A549 (cell line): ENCODE measurements around the gene STK35. TPM values are rescaled to one million over a fixed set of nuclear protein-coding genes. Genes with fewer than 3 reads are reported as not detected.
A peak's percentile ranks its signal among the peaks of the same experiment; 100 is the strongest.

Experiments used
- ATAC-seq, 2 experiments: fragments of 200-7000 bp in 1 of 2; fragments of >200 bp in 1 of 2; cut with Nextera tagmentation in 1 of 2; cut with Tn5 transposase in 1 of 2; 3 replicates each; pipeline versions ENCODE4 v1.8.0 to v1.9.1; 2018 to 2020; ENCODE audit warnings: mild to moderate bottlenecking in 1 of 2, moderate library complexity in 1 of 2
- CTCF ChIA-PET: fragments of 300-600 bp; sonication (Branson Sonifier 250); formaldehyde crosslinking; extraction: SDS; loops from one replicate; lab custom pipeline; 2021; ENCODE audit warnings: antibody characterized with exemption, inconsistent platforms; lab: Yijun Ruan, JAX
- POLR2A ChIA-PET: fragments of 350-600 bp; formaldehyde crosslinking; extraction: SDS; loops from one replicate; lab custom pipeline; 2021; ENCODE audit warnings: antibody characterized with exemption, inconsistent platforms; lab: Yijun Ruan, JAX
- DNase-seq, 2 experiments: peaks; one replicate each; pipeline versions ENCODE4 v3.0.0 to v3.0.0-alpha.2; 2011 to 2016; ENCODE audit warnings: low read depth in 1 of 2, low spot score in 1 of 2
- FAIRE-seq: peaks from 2 replicates; lab custom pipeline; 2011; peaks lifted over from hg19 to GRCh38; lab: Jason Lieb, UNC
- H3K27ac ChIP-seq, 2 experiments: fragments of >200 bp; sonication (Bioruptor Twin); formaldehyde crosslinking; 3 replicates each; pipeline ENCODE4 v1.5.1; 2016 to 2017
- H3K4me1 ChIP-seq: fragments of >200 bp; sonication (Bioruptor Twin); formaldehyde crosslinking; 3 replicates; pipeline ENCODE4 v1.6.1; 2016
- H3K4me2 ChIP-seq: fragments of >200 bp; sonication (Bioruptor Twin); formaldehyde crosslinking; 3 replicates; pipeline ENCODE4 v1.6.1; 2016
- H3K4me3 ChIP-seq: fragments of >200 bp; sonication (Bioruptor Twin); formaldehyde crosslinking; 3 replicates; pipeline ENCODE4 v1.5.1; 2016
- H3K9me3 ChIP-seq: fragments of >200 bp; sonication (Bioruptor Twin); formaldehyde crosslinking; 3 replicates; pipeline ENCODE4 v1.6.1; 2016
- BHLHE40 ChIP-seq: IDR thresholded peaks from 2 replicates; pipeline ENCODE4 v1.6.1; 2012; ENCODE audit warnings: low read depth, low read length, inconsistent platforms
- CBX2 ChIP-seq: fragments of 200-600 bp; sonication (generic); IDR thresholded peaks from 2 replicates; pipeline ENCODE4 v1.6.1; 2016; ENCODE audit warnings: low read depth, mild to moderate bottlenecking, borderline replicate concordance
- CEBPB ChIP-seq, 2 experiments: fragments of >200 bp in 1 of 2; sonication (Bioruptor Twin) in 1 of 2; formaldehyde crosslinking in 1 of 2; IDR thresholded peaks; 2 replicates each; pipeline ENCODE4 v1.6.1; 2012 to 2016
- ESRRA ChIP-seq: fragments of 150-350 bp; IDR thresholded peaks from 2 replicates; pipeline ENCODE4 v1.6.1; 2014; ENCODE audit warnings: mild to moderate bottlenecking, low read length, borderline replicate concordance
- FOSL2 ChIP-seq, 2 experiments: fragments of 450-650 bp in 1 of 2; fragments of >200 bp in 1 of 2; sonication (Bioruptor Twin) in 1 of 2; formaldehyde crosslinking; IDR thresholded peaks; 2 replicates each; pipeline versions ENCODE4 v1.5.0 to v1.6.1; 2016 to 2020; ENCODE audit warnings: mild to moderate bottlenecking in 1 of 2, moderate library complexity in 1 of 2
- FOXS1 ChIP-seq: fragments of 250-450 bp; sonication (Bioruptor Pico); IDR thresholded peaks from 2 replicates; pipeline ENCODE4 v1.5.0; 2020; ENCODE audit warnings: mild to moderate bottlenecking, moderate library complexity
- GATA3 ChIP-seq: IDR thresholded peaks from 2 replicates; pipeline ENCODE4 v1.6.1; 2012; ENCODE audit warnings: borderline replicate concordance
- HEYL ChIP-seq: fragments of 250-450 bp; sonication (Bioruptor Pico); IDR thresholded peaks from 2 replicates; pipeline ENCODE4 v1.8.0; 2021; ENCODE audit warnings: mild to moderate bottlenecking, moderate library complexity
- HMGXB4 ChIP-seq: fragments of 250-450 bp; sonication (Bioruptor Pico); IDR thresholded peaks from 2 replicates; pipeline ENCODE4 v1.5.0; 2021; ENCODE audit warnings: mild to moderate bottlenecking, moderate library complexity, borderline replicate concordance
- HOXA7 ChIP-seq: fragments of 250-450 bp; sonication (Bioruptor Pico); IDR thresholded peaks from 2 replicates; pipeline ENCODE4 v1.5.0; 2020; ENCODE audit warnings: mild to moderate bottlenecking, moderate library complexity
- JUN ChIP-seq, 2 experiments: fragments of >200 bp; sonication (Bioruptor Twin); formaldehyde crosslinking; IDR thresholded peaks; 2 replicates in 1 of 2; 3 replicates in 1 of 2; pipeline ENCODE4 v1.6.1; 2016 to 2017
- JUNB ChIP-seq: fragments of >200 bp; sonication (Bioruptor Twin); formaldehyde crosslinking; IDR thresholded peaks from 2 replicates; pipeline ENCODE4 v1.6.1; 2016
- NR3C1 ChIP-seq: fragments of >200 bp; sonication (Bioruptor Twin); formaldehyde crosslinking; IDR thresholded peaks from 3 replicates; pipeline ENCODE4 v1.6.1; 2017
- SREBF2 ChIP-seq: fragments of 450-650 bp; IDR thresholded peaks from 2 replicates; pipeline ENCODE4 v1.6.1; 2014; ENCODE audit warnings: mild to moderate bottlenecking, moderate library complexity
- USF2 ChIP-seq: fragments of 450-650 bp; IDR thresholded peaks from 2 replicates; pipeline ENCODE4 v1.6.1; 2014; ENCODE audit warnings: antibody characterized with exemption
- ZC3H11A ChIP-seq: fragments of 450-650 bp; IDR thresholded peaks from 2 replicates; pipeline ENCODE4 v1.6.1; 2014; ENCODE audit warnings: antibody characterized with exemption, mild to moderate bottlenecking
- WGBS: methylation state at CpG from one replicate; pipeline ENCODE4 v1.1.6; 2017; ENCODE audit errors: missing lambda C conversion rate; 5-methylcytosine and 5-hydroxymethylcytosine counted together
- polyA plus RNA-seq, 4 experiments: library from polyadenylated mRNA; depleted of rRNA in 3 of 4; stranded (reverse); fragments of >200 nt; fragmentation: RNase III in 1 of 4; extraction: RNeasy Plus Mini Kit Qiagen cat#74134 plus additional on column Dnase treatment in 1 of 4; gene quantifications; 2 replicates in 3 of 4; 3 replicates in 1 of 4; pipeline ENCODE4 v1.2.3, GENCODE V29; 2011 to 2017
- TF ChIP-seq, protein P1 (sequence below): fragments of 250-450 bp; sonication (Bioruptor Pico); IDR thresholded peaks from 2 replicates; pipeline ENCODE4 v1.5.0; 2020; ENCODE audit warnings: low read depth, mild to moderate bottlenecking, moderate library complexity
- TF ChIP-seq, protein P2 (sequence below): IDR thresholded peaks from 2 replicates; pipeline ENCODE4 v1.6.1; 2012; ENCODE audit warnings: low read depth, borderline replicate concordance

Gene STK35
- polyA plus RNA-seq, 2 of the 4 experiments (the other 2 are of a cell fraction): 9.0 to 10.0 TPM

- peak in 1 of 2 experiments; percentile 56; a peak in 3 of 6 replicates for ATAC-seq
- ChIA-PET CTCF (interaction anchor here (0.7 to 4.4 kb wide), 7 partner anchors 11 to 329 kb away, joined by 3 to 11 read pairs (median 4); no protein-coding TSS in a partner anchor), POLR2A (interaction anchor here (0.6 to 1.0 kb wide), 2 partner anchors 9 to 29 kb away, joined by 4 read pairs; no protein-coding TSS in a partner anchor)
- peaks cover 40% of the 10 kb centered on the region for H3K4me1 ChIP-seq
- TF ChIP-seq JUNB (no peak), CBX2 (no peak), FOSL2 (IDR thresholded peaks at IDR 0.05) (peak; percentile 60), FOSL2 (CRISPR knock-in tag; IDR thresholded peaks at IDR 0.05) (peak; percentile 66), ZC3H11A (no peak), SREBF2 (no peak)
- peak overlapping the region; percentile 30 for H3K4me2 ChIP-seq
- 96% methylated on average over 3 of the region's 3 CpGs for WGBS
- peak in 1 of 2 experiments; percentile 24 for DNase-seq
- H3K27ac ChIP-seq: no peak overlapping the region
- H3K9me3 ChIP-seq: no peaks in the 10 kb centered on the region
- no peak for FAIRE-seq
- no peak overlapping the region for H3K4me3 ChIP-seq
These were observed 29.7 kb downstream of the STK35 start for GRCh38 chr20:2131366-2131765.

DNA sequence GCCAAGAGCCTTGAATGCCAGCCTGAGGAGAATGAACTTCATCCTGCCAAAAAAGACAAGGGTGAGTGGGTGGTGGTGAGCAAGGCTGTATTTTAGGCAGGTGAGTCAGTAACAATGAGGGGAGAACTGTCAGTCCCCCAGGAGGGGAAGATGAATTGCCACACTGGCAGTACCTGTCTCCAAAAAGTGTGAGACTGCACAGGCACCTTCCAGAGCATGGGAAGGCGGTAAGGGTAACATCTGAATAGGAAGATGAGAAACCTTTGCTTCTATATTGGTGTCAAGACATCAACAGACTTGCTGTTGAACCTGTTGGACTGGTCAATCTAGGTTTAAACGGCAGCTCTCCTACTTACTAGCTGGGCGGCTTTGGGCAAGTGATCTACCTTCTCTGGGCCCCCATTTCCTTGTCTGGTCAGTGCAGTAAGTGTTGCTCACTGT lies 30.9 kb downstream of the STK35 start:
- DNase-seq (no peak), FAIRE-seq (no peak), ATAC-seq (no peak)
- TF ChIP-seq USF2 (no peak), HEYL (CRISPR knock-in tag) (no peak), CBX2 (no peak), CEBPB (IDR thresholded peaks at IDR 0.05) (no peak), HOXA7 (CRISPR knock-in tag) (no peak)
- TF ChIP-seq, protein P1, sequence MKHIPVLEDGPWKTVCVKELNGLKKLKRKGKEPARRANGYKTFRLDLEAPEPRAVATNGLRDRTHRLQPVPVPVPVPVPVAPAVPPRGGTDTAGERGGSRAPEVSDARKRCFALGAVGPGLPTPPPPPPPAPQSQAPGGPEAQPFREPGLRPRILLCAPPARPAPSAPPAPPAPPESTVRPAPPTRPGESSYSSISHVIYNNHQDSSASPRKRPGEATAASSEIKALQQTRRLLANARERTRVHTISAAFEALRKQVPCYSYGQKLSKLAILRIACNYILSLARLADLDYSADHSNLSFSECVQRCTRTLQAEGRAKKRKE (CRISPR knock-in tag): no peak
- TF ChIP-seq, protein P2, sequence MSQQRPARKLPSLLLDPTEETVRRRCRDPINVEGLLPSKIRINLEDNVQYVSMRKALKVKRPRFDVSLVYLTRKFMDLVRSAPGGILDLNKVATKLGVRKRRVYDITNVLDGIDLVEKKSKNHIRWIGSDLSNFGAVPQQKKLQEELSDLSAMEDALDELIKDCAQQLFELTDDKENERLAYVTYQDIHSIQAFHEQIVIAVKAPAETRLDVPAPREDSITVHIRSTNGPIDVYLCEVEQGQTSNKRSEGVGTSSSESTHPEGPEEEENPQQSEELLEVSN: no peak
- Histone ChIP-seq H3K4me3 (no peak overlapping the region), H3K4me2 (no peak overlapping the region; the same call in 2 of the 3 replicates), H3K27ac (peak overlapping the region in 1 of 2 experiments; percentile 68; a peak in 2 of 6 replicates), H3K9me3 (no peaks in the 10 kb centered on the region), H3K4me1 (peaks cover 40% of the 10 kb centered on the region)
- ChIA-PET CTCF (interaction anchor here (1.0 to 2.1 kb wide), 9 partner anchors 9 to 167 kb away, joined by 3 to 7 read pairs (median 4); no protein-coding TSS in a partner anchor), POLR2A (interaction anchor here (2.3 kb wide), 1 partner anchor 30 kb away, joined by 10 read pairs; no protein-coding TSS in a partner anchor)
- 79% methylated on average over 3 of the region's 3 CpGs for WGBS

- H3K4me2 ChIP-seq: peak overlapping the region; percentile 47
- ChIA-PET CTCF (interaction anchor here (0.8 to 2.1 kb wide), 9 partner anchors 8 to 167 kb away, joined by 3 to 9 read pairs (median 4); no protein-coding TSS in a partner anchor), POLR2A (interaction anchor here (2.3 kb wide), 1 partner anchor 31 kb away, joined by 10 read pairs; no protein-coding TSS in a partner anchor)
- H3K9me3 ChIP-seq: no peaks in the 10 kb centered on the region
- 0 out of 2 replicates have a peak, but pooled peaks have one; percentile 18 for TF ChIP-seq FOSL2 (IDR thresholded peaks at IDR 0.05)
- no peak for TF ChIP-seq FOSL2 (CRISPR knock-in tag; IDR thresholded peaks at IDR 0.05)
- no peak for TF ChIP-seq ESRRA
- TF ChIP-seq, all 56 proteins: peak for 1
- H3K4me3 ChIP-seq: no peak overlapping the region
- WGBS: 69% methylated on average over 9 of the region's 9 CpGs
- peak overlapping the region; percentile 14 to 68; a peak in 4 of 6 replicates for H3K27ac ChIP-seq
- peak; percentile 70 to 81; a peak in 5 of 6 replicates for ATAC-seq
- peak; percentile 35 to 41 for DNase-seq
- H3K4me1 ChIP-seq: peaks cover 40% of the 10 kb centered on the region
- peak; percentile 46 for FAIRE-seq
These were observed 31.9 kb downstream of the STK35 start for GRCh38 chr20:2133318-2134183.

DNA sequence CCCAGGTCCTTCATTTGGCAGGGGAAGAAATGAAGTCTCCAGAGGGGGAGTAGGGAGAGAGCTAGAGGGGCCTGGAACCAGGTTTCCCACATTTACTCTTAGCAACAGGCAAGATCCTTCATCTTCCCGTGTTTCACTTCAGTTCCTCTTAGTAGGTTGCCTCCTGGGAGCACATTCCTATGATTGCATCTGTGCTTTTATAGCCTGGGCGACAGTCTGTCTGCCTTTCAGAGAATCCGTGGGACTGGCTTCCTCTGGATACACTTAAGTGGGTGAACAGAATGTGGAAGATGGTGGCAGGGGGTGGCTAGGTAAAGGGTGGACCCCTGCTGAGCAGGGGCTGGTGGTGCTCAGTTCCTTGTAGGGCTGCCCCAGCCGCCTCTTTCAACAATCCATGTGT lies 33.4 kb downstream of the STK35 start:
- ATAC-seq (no peak), FAIRE-seq (no peak), DNase-seq (no peak)
- no peak for TF ChIP-seq JUN (IDR thresholded peaks at IDR 0.05)
- no peak for TF ChIP-seq BHLHE40
- no peak for TF ChIP-seq FOXS1 (CRISPR knock-in tag)
- no peak for TF ChIP-seq CEBPB (IDR thresholded peaks at IDR 0.05)
- TF ChIP-seq GATA3: no peak
- TF ChIP-seq NR3C1: no peak
- TF ChIP-seq HMGXB4 (CRISPR knock-in tag): no peak
- ChIA-PET CTCF (no interaction called here), POLR2A (no interaction called here)
- Histone ChIP-seq H3K4me3 (no peak overlapping the region), H3K27ac (no peak overlapping the region), H3K4me2 (no peak overlapping the region), H3K9me3 (no peaks in the 10 kb centered on the region), H3K4me1 (peaks cover 40% of the 10 kb centered on the region)
- WGBS: 91% methylated on average over 4 of the region's 4 CpGs
